Middle frontal gyrus (tissue), 1 donor: Measurements from ENCODE around the gene RNU5B-1.
A peak's percentile ranks its signal among the peaks of the same experiment; 100 is the strongest.

Experiments used
- DNase-seq: peaks from one replicate; pipeline ENCODE4 v3.0.0-alpha.2; 2015; ENCODE audit warnings: low spot score; ENCODE audit errors: extremely low spot score

Gene RNU5B-1

DNA sequence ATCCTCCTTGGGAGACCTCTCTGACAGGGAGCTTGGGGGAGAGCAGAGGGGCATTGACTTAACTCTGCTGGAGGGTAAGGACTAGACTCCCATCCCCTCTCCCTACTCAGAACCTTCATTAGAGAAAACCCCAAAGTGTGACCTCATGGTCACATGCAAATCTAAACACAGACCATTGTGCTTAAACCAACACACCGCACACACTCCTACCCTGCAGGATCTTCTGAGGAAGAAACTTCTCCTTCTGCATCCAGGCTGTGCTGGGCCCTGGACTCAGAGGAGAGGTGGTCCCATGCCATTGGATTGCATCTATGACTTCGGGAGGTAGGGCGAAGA, 17.0 kb upstream of the RNU5B-1 start:
- no peak for DNase-seq

DNA sequence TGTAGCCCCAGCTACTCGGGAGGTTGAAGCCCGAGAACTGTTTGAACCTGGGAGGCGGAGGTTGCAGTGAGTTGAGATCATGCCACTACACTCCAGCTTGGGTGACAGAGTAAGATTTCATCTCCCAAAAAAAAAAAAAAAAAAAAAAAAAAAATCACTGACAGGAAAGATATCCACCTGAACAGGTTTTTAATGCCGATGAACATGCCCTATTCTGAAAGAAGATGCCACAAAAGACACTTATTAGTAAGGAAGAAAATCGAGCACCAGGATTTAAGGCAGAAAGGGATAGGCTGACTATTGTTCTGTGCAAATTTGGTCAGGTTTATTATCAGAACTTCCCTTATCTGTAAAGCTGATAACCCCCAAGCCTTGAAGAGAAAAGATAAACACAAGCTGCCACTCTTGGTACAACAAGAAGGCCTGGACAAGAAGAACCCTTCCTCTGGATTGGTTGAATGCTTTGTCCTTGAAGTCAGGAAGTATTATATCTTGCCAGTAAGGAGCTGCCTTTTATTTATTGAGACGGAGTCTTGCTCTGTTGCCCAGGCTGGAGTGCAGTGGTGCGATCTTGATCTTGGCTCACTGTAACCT, 15.1 kb upstream of the RNU5B-1 start:
- DNase-seq, result no peak

DNA sequence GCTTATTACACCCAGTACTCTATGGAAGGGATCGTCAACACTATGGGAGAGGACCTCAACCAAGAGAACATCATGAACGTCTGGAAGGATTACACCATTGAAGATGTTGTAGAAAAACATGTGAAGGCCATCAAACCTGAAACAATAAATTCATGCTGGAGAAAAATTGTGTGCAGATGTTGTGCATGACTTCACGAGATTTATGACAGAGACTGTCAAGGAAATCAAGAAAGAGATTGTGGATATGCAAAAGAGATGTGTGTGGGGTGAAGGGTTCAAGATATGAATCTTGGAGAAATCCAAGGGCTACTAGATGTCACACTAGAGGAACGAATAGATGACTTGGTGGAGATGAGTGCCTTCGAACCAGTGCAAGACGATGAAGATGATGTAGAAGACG, 14.2 kb upstream of the RNU5B-1 start:
- DNase-seq, result no peak

DNA sequence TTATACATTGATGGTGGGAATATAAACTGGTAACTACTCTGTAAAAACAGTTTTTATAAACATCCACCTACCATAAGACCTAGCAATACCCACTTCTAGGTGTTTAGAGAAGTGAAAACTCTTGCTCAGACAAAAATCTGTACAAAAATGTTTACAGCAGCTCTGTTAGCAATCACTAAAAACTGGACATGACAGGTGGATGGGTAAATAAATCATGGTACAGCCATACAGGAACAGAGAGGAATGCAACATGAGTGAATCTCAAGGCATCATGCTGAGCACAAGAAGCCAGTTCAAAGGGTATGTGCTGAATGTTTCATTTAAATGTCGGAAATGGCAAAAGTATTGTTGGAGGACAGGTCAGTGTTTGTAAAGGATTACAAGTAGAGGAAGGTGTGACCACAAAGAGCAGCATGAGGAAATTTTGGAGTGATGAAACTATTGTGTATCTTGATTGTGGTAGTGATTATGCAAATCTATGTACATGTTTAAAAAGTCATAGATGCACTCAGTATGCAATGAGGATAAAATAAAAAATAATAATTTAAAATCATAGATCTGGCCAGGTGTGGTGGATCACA, 11.4 kb upstream of the RNU5B-1 start:
- DNase-seq, result no peak

DNA sequence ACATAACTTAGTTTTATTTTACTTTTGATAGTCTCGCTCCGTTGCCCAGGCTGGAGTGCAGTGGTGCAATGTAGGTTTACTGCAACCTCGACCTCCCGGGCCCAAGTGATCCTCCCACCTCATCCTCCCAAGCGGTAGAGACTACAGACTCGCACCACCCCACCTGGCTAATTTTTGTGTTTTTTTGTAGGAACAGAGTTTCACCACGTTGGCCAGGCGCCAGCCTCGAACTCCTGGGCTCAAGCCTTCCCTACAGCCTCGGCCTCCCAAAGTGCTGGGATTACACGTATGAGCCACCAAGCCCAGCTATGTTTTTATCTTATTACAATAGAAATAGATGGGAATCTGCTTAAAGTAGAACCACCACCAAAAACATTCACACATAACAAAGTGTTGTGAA, 5.7 kb upstream of the RNU5B-1 start:
- DNase-seq, result no peak

DNA sequence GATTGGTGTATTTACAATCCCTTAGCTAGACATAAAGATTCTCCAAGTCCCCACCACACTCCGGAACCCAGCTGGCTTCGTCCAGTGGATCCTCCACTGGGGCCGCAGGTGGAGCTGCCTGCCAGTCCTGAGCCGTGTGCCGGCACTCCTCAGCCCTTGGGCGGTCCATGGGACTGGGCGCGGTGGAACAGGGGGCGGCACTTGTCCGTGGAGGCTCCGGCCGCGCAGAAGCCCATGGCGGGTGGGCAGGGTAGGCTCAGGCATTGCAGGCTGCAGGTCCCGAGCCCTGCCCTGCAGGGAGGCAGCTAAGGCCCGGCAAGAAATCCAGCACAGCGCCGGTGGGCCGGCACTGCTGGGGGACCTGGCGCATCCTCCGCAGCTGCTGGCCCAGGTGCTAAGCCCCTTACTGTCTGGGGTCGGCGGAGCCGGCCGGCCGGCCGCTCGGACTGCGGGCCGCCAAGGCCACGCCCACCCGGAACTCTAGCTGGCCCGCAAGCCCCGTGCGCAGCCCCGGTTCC, 3.5 kb upstream of the RNU5B-1 start:
- no peak for DNase-seq

DNA sequence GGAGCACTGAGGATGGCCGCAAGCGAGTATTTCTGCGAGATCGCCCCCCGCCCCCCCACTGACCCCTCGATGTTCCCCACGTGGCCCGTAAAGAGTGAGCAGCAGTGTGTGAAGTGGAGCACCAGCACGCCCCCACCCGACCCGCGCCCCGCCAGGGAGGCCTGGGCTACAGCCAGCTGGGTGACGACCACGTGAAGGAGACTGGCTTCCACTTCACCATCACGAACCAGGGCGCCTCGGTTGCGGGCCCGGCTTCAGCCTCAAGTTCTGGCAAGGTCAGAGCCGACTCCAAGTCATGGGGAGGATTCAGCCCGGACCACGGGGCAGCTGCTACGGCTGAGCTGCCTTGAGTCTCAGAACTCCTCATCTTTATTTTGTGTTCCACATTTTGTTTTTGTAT, 2.4 kb upstream of the RNU5B-1 start:
- DNase-seq, result no peak

DNA sequence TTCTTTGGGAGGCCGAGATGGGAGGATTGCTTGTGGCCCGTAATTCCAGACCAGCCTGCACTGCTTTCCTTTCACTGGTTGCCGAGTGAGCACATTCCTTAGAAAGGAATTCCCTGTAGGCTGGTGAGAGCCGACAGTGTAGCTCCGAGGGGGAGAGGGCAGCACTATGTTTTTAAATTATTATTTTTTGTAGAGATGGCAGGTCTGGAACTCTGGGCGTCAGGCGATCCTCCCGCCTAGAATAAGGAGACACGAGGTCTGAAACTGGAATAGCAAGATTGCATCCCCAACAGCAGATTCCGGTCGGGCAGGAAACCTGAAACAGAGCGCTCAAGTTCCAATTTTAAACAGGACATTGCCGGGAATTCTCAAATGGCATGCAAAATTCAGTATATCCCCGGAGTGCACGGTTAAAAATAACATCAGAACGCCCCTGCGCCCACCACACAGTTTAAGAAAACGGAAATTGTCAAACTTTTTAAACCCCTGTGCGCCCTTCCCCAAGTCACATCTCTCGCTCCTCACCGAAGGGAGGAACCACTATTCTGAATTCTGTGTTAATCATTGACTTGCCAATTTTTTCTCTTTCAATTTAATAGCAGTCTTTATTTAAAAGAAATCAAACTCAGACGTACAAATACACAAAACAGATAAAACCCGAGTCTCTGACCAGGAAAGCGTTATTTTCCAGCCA, 643 bp upstream of the RNU5B-1 start:
- DNase-seq, result peak; percentile 32

DNA sequence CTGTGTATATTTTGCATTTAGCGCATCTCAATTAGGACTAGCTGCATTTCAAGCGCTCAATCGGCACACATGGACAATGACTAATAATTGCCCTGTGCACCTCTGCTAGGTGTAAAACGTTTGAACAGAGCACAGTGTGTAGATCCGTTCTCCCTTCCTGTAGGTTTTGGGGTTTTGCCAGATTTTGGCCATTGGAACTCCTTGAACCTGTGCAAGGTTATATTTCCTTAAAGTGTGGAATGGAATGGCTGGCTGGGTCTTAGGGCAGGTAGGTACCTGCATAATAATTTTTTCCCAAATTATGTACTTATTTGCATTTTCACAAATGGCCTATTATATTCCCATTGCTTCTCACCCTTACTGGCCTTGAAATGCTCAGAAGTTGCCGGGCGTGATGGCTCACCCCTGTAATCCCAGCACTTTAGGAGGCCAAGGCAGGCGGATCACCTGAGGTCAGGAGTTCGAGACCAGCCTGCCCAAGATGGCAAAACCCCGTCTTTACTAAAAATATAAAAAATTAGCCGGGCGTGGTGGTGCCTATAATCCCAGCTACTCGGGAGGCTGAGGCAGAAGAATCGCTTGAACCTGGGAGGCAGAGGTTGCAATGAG, 777 bp downstream of the RNU5B-1 start:
- DNase-seq, result no peak

DNA sequence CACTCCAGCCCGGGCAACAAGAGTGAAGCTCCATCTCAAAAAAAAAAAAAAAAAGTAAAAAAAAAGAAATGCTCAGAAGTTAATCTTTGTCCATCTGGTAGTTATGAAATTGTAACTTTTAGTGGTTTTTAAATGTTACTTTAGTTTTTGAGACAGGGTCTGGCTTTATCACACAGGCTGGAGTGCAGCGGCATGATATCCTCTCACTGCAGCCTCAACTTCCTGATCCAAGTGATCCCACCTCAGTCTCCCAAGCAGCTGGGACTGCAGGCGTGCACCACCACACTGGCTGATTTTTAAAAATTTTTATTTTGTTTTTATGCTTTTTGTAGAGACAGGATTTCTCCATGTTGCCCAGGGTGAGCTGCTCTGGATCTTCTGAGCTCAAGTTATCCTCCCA, 1.3 kb downstream of the RNU5B-1 start:
- no peak for DNase-seq

DNA sequence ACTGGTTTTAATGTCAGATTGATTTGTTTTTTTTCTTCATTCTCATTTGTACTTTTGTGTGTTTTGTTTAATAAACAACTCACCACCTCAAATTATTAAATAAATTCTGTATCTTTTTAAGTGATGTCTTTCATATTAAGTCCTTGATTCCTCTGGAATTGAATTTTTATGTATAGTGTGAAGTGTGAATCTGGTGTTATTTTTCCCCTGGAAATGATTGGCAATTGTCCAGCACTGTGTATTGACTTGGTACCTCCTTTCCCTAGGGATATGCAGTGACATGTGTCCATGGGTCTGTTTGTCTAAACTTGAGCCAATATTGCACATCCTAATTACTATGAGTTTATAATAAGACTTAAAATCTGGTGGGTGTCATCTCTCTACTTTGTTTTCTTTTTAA, 2.1 kb downstream of the RNU5B-1 start:
- DNase-seq, result no peak

DNA sequence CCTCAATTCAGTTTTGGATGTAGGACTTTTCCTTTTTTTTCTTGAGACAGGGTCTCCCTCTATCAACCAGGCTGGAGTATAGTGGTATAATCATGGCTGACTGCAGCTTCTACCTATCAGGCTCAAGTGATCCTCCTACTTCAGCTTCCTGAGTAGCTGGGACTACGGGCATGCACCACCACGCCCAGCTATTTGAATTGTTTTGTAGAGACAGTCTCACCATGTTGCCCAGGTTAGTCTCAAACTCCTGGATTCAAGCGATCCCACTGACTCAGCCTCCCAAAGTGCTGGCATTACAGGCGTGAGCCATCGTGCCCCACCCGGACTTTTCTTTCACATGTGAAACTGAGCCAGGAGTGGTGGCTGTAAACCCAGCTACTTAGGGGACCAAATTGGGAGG, 3.5 kb downstream of the RNU5B-1 start:
- no peak for DNase-seq

DNA sequence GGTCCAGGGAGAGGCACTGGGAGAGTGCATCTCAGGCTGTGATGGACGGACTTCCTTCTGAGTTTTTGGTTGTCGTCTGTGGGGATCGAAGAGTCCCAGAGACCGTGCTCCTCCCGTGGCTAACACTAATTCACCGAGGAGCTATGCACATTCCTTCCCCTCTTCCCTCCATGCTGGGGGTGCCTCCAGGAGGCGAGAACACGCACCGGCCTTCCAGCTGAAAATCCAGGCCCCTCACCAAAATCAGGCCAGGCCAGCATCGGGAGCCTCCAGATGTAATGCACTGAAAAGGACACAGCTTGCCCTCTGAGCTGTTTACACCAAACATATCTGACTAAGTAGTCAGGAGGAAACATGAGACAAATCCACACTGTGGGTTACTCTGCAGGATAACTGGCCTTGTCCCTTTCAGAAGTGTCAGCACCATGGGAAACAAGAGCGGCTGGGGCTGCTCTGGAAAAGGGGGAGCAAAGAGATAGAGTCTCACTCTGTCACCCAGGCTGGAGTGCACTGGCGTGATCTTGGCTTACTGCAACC, 5.5 kb downstream of the RNU5B-1 start:
- DNase-seq, result no peak

DNA sequence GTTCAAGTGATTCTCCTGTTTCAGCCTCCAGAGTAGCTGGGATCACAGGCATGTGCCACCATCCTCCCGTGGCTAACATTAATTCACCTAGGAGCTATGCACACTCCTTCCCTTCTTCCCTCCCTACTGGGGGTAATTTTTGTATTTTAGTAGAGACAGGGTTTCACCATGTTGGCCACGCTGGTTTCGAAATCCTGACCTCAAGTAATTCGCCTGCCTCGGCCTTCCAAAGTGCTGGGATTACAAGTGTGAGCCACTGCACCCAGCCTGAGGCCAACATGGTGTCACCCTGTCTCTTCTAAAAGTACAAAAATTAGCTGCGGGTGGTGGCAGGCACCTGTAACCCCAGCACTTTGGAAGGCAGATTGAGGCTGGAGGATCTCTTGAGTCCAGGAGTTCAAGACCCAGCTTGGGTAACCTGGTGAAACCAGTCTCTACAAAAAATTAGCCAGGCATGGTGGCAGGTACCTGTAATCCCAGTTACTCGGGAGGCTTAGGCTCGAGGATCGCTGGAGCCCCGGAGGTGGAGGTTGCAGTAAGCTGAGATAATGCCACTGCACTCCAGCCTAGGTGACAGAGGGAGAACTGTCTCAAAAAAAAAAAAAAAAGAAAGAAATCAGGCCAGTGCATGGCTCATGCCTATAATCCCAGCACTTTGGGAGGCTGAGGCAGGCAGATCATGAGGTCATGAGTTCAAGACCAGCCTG, 6.1 kb downstream of the RNU5B-1 start:
- DNase-seq, result no peak

DNA sequence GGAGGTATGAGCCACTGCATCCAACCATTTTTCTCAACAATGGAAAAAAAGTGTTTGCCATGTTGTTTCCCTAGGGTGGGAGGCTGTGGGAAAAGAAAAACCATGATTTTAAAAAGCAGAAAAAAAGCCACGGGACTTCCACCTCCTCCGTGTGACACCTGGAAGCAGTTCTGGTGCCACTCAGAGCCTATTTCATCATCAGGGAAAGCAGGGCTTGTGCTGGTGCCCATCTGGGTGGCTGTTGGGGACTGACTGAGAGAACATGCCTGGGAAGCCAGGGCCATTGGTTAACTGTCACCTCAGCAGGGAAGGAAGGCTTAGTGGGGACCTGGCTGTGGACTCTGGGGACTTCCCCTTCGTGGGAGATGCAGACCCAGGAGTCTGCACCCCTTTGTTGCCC, 7.3 kb downstream of the RNU5B-1 start:
- DNase-seq, result no peak

DNA sequence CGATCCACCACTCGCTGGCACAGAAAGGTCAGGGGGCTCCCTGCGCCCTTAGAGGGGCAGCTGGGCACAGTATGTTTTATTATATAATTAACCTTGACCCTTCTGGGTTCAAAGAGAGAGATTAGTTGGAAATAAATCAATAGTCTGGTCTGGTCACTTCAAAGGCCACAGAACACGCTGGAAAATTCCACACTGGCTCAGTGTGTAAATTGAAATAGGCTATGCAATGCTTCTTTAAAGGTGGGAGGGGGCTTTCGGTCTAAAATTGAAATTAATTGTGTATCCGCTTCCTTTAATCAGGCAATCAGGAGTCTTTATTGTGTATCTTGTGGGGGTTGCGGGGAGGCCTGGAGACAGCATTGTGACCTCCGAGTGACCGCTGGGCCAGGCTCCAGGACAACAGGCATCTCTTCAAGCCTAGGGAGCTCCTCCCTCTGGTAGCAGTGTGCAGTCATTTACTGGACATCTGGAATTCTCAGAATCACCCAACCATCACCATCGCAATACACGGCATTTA, 8.0 kb downstream of the RNU5B-1 start:
- DNase-seq, result no peak

DNA sequence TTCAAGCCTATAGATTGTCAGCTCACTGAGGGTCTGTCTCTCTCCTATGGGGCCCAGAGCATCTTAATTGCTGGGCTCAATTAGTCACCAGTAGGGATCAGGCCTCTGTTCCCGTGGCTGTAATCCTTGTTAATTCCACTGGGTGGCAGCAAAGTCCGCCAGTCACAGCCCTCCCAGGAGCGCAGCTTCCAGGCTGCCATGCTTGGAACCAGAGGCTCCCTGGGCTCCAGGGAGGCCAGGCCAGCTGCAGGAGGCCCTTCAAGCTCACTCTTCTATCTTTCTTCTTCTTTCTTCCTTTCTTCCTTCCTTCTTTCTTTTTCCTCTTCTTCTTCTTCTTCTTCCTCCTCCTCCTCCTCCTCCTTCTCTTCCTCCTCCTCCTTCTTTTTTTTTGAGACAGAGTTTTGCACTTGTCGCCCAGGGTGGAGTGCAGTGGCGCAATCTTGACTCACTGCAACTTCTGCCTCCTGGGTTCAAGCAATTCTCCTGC, 14.4 kb downstream of the RNU5B-1 start:
- peak; percentile 87 for DNase-seq

DNA sequence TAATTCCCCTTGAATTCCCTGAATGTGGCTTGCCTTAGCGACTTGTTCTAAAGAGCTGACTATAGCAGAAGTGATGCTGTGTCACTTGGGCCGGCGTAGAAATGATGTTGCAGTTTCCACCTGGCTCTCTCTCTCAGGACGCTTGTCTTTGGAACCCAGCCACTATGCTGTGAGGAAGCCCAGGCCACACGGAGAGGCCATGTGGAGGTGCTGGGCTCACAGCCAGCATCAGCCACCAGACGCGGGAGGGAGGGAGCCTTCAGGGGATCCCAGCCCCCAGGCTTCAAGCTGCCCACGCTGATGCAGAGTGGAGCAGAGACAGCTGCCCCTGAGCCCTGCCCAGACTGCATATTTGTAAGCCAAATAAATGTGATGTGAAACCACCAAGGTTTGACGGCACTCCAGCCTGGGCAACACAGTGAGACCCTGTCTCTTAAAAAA, 18.6 kb downstream of the RNU5B-1 start:
- no peak for DNase-seq

DNA sequence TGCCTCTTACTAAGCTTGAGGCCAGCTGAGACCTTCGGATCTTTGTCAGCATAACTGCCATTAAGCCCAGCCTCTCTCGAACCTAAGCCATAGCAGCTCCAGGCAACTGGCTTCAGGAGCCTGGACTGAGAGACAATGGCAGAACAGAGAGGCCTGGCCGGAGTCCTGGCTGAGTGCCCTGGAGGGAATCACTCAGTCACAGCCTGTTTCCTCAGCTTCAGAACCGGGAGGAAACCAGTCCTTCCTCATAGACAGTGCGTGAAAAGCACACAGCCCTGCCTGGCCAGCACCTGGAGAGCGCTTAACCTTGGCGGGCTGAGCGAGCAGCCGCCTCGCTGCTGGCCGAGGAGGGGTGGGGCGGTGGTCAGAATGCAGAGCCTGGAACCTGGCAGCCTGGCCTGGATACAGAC, 21.6 kb downstream of the RNU5B-1 start:
- no peak for DNase-seq

DNA sequence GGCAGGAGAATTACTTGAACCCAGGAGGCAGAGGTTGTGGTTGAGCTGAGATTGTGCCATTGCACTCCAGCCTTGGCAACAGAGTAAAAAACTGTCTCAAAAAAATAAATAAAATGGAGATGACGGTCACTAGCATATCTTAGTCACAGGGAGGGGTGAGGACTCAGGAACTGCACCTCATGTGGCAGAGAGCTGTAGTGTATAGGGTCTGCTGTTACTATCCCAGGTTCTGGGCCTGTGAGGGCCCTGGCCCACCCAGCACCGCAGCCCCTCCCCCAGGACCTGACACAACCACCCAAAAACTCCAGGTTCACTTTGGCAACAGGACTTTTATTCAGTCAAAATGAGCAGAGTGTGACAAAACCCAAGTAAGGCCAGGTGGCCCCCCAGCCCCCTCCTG, 22.3 kb downstream of the RNU5B-1 start:
- DNase-seq, result no peak
